Endodermal cell (in vitro differentiated cells): Measurements from ENCODE around the gene ATXN10. TPM values are rescaled to one million over a fixed set of nuclear protein-coding genes. Genes with fewer than 3 reads are reported as not detected.

Source experiments
- DNase-seq: peaks from one replicate; pipeline ENCODE4 v3.0.0-alpha.2; 2017
- H3K27ac ChIP-seq: 2 replicates; pipeline ENCODE4 v1.5.1; 2013; ENCODE audit warnings: mild to moderate bottlenecking, low read depth, low read length, moderate library complexity
- H3K27me3 ChIP-seq: 2 replicates; pipeline ENCODE4 v1.6.1; 2013; ENCODE audit warnings: mild to moderate bottlenecking, low read length, moderate library complexity; ENCODE audit not compliant: insufficient read depth, control insufficient read depth, poor library complexity, severe bottlenecking
- H3K36me3 ChIP-seq: 2 replicates; pipeline ENCODE4 v1.7.0; 2013; ENCODE audit warnings: mild to moderate bottlenecking, low read length, moderate library complexity; ENCODE audit not compliant: control insufficient read depth, insufficient read depth
- H3K4me1 ChIP-seq: one replicate; pipeline ENCODE4 v1.7.0; 2013; ENCODE audit warnings: low read length; ENCODE audit not compliant: control insufficient read depth, insufficient read depth
- H3K4me3 ChIP-seq: 2 replicates; pipeline ENCODE4 v1.5.1; 2013; ENCODE audit warnings: mild to moderate bottlenecking, low read length, moderate library complexity
- H3K9ac ChIP-seq: 2 replicates; pipeline ENCODE4 v1.6.1; 2013; ENCODE audit warnings: mild to moderate bottlenecking, low read length, moderate library complexity; ENCODE audit not compliant: poor library complexity, severe bottlenecking; ENCODE audit errors: extremely low read depth
- H3K9me3 ChIP-seq: 2 replicates; pipeline ENCODE4 v1.6.1; 2013; ENCODE audit warnings: mild to moderate bottlenecking, low read length, moderate library complexity; ENCODE audit not compliant: control insufficient read depth
- H3K27ac Mint-ChIP-seq: 2 replicates; pipeline ENCODE4 v1.8.0; 2020; ENCODE audit warnings: mixed read lengths
- H3K27me3 Mint-ChIP-seq: 2 replicates; pipeline ENCODE4 v1.8.0; 2021; ENCODE audit warnings: mild to moderate bottlenecking, mixed read lengths; ENCODE audit not compliant: insufficient read depth
- H3K36me3 Mint-ChIP-seq: 2 replicates; pipeline ENCODE4 v1.8.0; 2020; ENCODE audit warnings: low read depth, mixed read lengths
- H3K4me1 Mint-ChIP-seq: 2 replicates; pipeline ENCODE4 v1.8.0; 2020; ENCODE audit warnings: mixed read lengths
- H3K4me3 Mint-ChIP-seq: 2 replicates; pipeline ENCODE4 v1.8.0; 2020; ENCODE audit warnings: mild to moderate bottlenecking, moderate library complexity, mixed read lengths
- H3K9me3 Mint-ChIP-seq: 2 replicates; pipeline ENCODE4 v1.8.0; 2020; ENCODE audit warnings: mild to moderate bottlenecking, mixed read lengths
- WGBS, 2 experiments: methylation state at CpG; one replicate each; pipeline versions ENCODE4 v1.1.5 to v1.1.7; 2013; ENCODE audit warnings: missing lambda C conversion rate in 2 of 2, mixed read lengths in 1 of 2; ENCODE audit not compliant: insufficient coverage in 1 of 2, insufficient read length in 1 of 2; 5-methylcytosine and 5-hydroxymethylcytosine counted together
- total RNA-seq, 2 donors: library from RNA; stranded (reverse); fragmentation: NEBNext Ultra II Directional in 1 of 2; extraction: Animal tissue kit (Norgen Biotek cat#: 25700) in 1 of 2; gene quantifications; 2 replicates in 1 of 2; 3 replicates in 1 of 2; pipeline ENCODE4 v1.2.1, GENCODE V29; 2021
- TF ChIP-seq, protein P1 (sequence below): fragments of 200-600 bp; sonication (generic); conservative IDR thresholded peaks from 2 replicates; pipeline ENCODE4 v1.5.0; 2021; ENCODE audit warnings: antibody characterized with exemption, mild to moderate bottlenecking

Gene ATXN10
- total RNA-seq, 2 donors from 2014 or later = 223 to 266 TPM

DNA sequence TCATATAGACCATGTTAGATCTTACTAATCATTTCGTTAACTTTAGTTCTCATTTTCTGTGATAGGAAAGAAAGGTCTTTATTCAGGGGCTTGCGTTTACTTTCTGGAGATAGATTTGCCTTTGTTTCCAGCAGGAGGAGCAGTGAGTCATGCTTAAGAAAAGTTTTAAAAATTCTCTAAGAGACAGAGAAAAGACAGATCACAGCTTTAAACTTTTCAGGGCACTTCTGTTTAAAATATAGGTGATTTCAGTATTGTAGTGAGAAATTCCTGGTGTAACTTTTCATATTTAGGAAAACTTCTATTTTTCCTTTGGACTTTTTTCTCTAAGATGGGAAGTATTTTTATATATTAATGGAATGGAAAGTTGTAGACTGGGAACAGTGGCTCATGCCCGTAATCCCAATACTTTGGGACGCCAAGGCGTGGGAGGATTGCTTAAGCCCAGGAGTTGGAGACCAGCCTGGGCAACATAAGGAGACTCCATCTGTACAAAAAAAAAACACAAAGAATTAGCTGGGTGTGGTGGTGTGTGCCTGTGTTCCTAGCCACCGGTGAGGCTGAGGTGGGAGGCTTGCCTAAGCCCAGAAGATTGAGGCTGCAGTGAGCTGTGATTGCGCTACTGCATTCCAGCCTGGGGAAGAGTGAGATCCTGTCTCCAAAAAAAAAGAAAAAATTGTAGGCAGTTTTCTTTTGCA, 60.3 kb downstream of the ATXN10 start:
- TF ChIP-seq, protein P1, sequence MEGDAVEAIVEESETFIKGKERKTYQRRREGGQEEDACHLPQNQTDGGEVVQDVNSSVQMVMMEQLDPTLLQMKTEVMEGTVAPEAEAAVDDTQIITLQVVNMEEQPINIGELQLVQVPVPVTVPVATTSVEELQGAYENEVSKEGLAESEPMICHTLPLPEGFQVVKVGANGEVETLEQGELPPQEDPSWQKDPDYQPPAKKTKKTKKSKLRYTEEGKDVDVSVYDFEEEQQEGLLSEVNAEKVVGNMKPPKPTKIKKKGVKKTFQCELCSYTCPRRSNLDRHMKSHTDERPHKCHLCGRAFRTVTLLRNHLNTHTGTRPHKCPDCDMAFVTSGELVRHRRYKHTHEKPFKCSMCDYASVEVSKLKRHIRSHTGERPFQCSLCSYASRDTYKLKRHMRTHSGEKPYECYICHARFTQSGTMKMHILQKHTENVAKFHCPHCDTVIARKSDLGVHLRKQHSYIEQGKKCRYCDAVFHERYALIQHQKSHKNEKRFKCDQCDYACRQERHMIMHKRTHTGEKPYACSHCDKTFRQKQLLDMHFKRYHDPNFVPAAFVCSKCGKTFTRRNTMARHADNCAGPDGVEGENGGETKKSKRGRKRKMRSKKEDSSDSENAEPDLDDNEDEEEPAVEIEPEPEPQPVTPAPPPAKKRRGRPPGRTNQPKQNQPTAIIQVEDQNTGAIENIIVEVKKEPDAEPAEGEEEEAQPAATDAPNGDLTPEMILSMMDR = peak; percentile 74
- peak overlapping the region; percentile 69 for H3K27ac Mint-ChIP-seq
- no peaks in the 10 kb centered on the region for H3K9me3 ChIP-seq

GRCh38 chr22:45735273-45735672, 63.6 kb downstream of the ATXN10 start:
- Mint-ChIP-seq H3K9me3 (peaks cover 5% of the 10 kb centered on the region), H3K36me3 (peaks cover 33% of the 10 kb centered on the region), H3K4me1 (peaks cover 30% of the 10 kb centered on the region), H3K27me3 (no peaks in the 10 kb centered on the region), H3K4me3 (no peak overlapping the region), H3K27ac (no peak overlapping the region)
- H3K9me3 ChIP-seq = peaks cover 11% of the 10 kb centered on the region
- DNase-seq = no peak
- TF ChIP-seq, protein P1 = no peak
- no peaks in the 10 kb centered on the region for H3K27me3 ChIP-seq
- WGBS, 2 experiments = 80 to 93% methylated on average over 1 to 3 of the region's 3 CpGs
- H3K4me3 ChIP-seq = no peak overlapping the region
- H3K27ac ChIP-seq = no peak overlapping the region
- H3K9ac ChIP-seq = no peak overlapping the region
- H3K4me1 ChIP-seq = peaks cover 5% of the 10 kb centered on the region
- peaks cover 80% of the 10 kb centered on the region for H3K36me3 ChIP-seq

More for the DNA sequence above, 60.3 kb downstream of the ATXN10 start:
- Histone ChIP-seq H3K27ac (no peak overlapping the region), H3K4me1 (peaks cover 1% of the 10 kb centered on the region), H3K9ac (no peak overlapping the region), H3K36me3 (peaks cover 62% of the 10 kb centered on the region), H3K4me3 (no peak overlapping the region), H3K27me3 (no peaks in the 10 kb centered on the region)
- Mint-ChIP-seq H3K36me3 (peaks cover 12% of the 10 kb centered on the region), H3K27me3 (no peaks in the 10 kb centered on the region), H3K4me3 (no peak overlapping the region), H3K9me3 (no peaks in the 10 kb centered on the region), H3K4me1 (peaks cover 27% of the 10 kb centered on the region)
- no peak for DNase-seq
- WGBS, 2 experiments = 78 to 83% methylated on average over 1 to 7 of the region's 7 CpGs

DNA sequence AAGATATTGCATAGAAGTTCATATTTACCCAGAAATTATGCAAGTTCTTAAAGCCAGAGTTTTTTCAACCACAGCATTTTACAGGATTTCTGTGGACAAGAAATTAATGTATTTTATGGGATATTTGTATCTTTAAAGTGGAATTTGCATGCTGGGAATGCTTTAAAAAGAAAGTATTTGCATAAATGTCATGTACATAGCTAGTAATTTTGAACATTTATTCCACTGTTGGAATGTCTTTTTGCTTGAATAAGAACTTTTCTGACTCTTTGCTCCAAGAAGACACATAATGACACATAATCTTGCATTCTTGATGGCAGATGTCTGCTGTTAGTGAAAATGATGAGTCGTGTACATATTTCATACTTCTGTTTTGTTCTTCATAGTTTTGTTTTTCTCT, 66.6 kb downstream of the ATXN10 start:
- Histone ChIP-seq H3K9me3 (peaks cover 15% of the 10 kb centered on the region), H3K27ac (no peak overlapping the region), H3K4me3 (no peak overlapping the region), H3K9ac (no peak overlapping the region), H3K27me3 (no peaks in the 10 kb centered on the region), H3K4me1 (peaks cover 5% of the 10 kb centered on the region), H3K36me3 (peaks cover 80% of the 10 kb centered on the region)
- Mint-ChIP-seq H3K36me3 (peaks cover 56% of the 10 kb centered on the region), H3K9me3 (peaks cover 5% of the 10 kb centered on the region), H3K4me1 (peaks cover 23% of the 10 kb centered on the region), H3K4me3 (no peak overlapping the region), H3K27ac (no peak overlapping the region), H3K27me3 (no peaks in the 10 kb centered on the region)
- DNase-seq = no peak
- 100% methylated on average over 1 of the region's 1 CpG; no CpG with 5 or more reads in 1 of the 2 experiments for WGBS, 2 experiments
- TF ChIP-seq, protein P1 = no peak
